SK-N-SH (cell line): ENCODE measurements around the gene ITM2B. TPM values are rescaled to one million over a fixed set of nuclear protein-coding genes. Genes with fewer than 3 reads are reported as not detected.

ENCODE experiments used
- CTCF ChIA-PET: fragments of 300-600, 350-600 bp; formaldehyde crosslinking; extraction: SDS; loops from one replicate; lab custom pipeline; 2021; lab: Yijun Ruan, JAX
- POLR2A ChIA-PET: fragments of 350-600 bp; sonication (Branson Sonifier 250); formaldehyde crosslinking; extraction: SDS; loops from one replicate; lab custom pipeline; 2020; ENCODE audit warnings: antibody characterized with exemption, inconsistent platforms; lab: Yijun Ruan, JAX
- DNase-seq: peaks from one replicate; pipeline ENCODE4 v3.0.0; 2012
- H2AFZ ChIP-seq: fragments of 200-600 bp; sonication (generic); 2 replicates; pipeline ENCODE4 v1.8.1; 2016; ENCODE audit warnings: antibody characterized with exemption, mild to moderate bottlenecking, low read depth
- H3F3A ChIP-seq: fragments of 200-600 bp; sonication (generic); replicated peaks from 2 replicates; pipeline ENCODE3; 2016; ENCODE audit warnings: antibody characterized with exemption, mild to moderate bottlenecking; ENCODE audit not compliant: insufficient read depth
- H3K27ac ChIP-seq, 2 experiments: fragments of 200-500 bp in 1 of 2; fragments of 200-600 bp in 1 of 2; sonication (Bioruptor generic) in 1 of 2; sonication (generic), shearing (Covaris generic) in 1 of 2; 2 replicates each; pipeline versions ENCODE4 v1.5.1 to v1.6.1; 2014 to 2016; ENCODE audit warnings: low read depth in 2 of 2, inconsistent platforms in 1 of 2, low read length in 1 of 2, mild to moderate bottlenecking in 1 of 2, mixed read lengths in 1 of 2
- H3K27me3 ChIP-seq: fragments of 200-600 bp; sonication (generic), shearing (Covaris generic); 2 replicates; pipeline ENCODE4 v1.6.1; 2016; ENCODE audit warnings: mixed run types; ENCODE audit not compliant: insufficient read depth
- H3K36me3 ChIP-seq, 2 experiments: fragments of 200-500 bp in 1 of 2; fragments of 200-600 bp in 1 of 2; sonication (Bioruptor generic) in 1 of 2; sonication (generic) in 1 of 2; replicated peaks in 1 of 2; 2 replicates each; pipeline versions ENCODE3 to v1.5.1; 2014 to 2016; ENCODE audit warnings: low read length in 1 of 2, mild to moderate bottlenecking in 1 of 2; ENCODE audit not compliant: insufficient read depth in 2 of 2, control insufficient read depth in 1 of 2
- H3K4me1 ChIP-seq, 2 experiments: fragments of 200-500 bp in 1 of 2; fragments of 200-600 bp in 1 of 2; sonication (Bioruptor generic) in 1 of 2; sonication (generic), shearing (Covaris generic) in 1 of 2; 2 replicates each; pipeline versions ENCODE4 v1.5.1 to v1.6.1; 2014 to 2016; ENCODE audit warnings: low read depth in 1 of 2, low read length in 1 of 2, mixed run types in 1 of 2; ENCODE audit not compliant: insufficient read depth in 2 of 2, control insufficient read depth in 1 of 2
- H3K4me2 ChIP-seq: fragments of 200-600 bp; sonication (generic), shearing (Covaris generic); 2 replicates; pipeline ENCODE4 v1.6.1; 2017; ENCODE audit warnings: mixed run types
- H3K4me3 ChIP-seq, 2 experiments: fragments of 200-500 bp in 1 of 2; fragments of 200-600 bp in 1 of 2; sonication (Bioruptor generic) in 1 of 2; sonication (generic), shearing (Covaris generic) in 1 of 2; 2 replicates each; pipeline versions ENCODE4 v1.5.1 to v1.8.1; 2014 to 2016; ENCODE audit warnings: low read depth in 2 of 2, inconsistent platforms in 1 of 2, low read length in 1 of 2, mild to moderate bottlenecking in 1 of 2, mixed read lengths in 1 of 2, moderate library complexity in 1 of 2
- H3K79me2 ChIP-seq: fragments of 200-600 bp; sonication (generic); 2 replicates; pipeline ENCODE4 v1.8.1; 2017; ENCODE audit warnings: mild to moderate bottlenecking; ENCODE audit not compliant: insufficient read depth
- H3K9ac ChIP-seq: fragments of 200-600 bp; sonication (generic); 2 replicates; pipeline ENCODE4 v1.6.1; 2017; ENCODE audit warnings: mixed run types
- H3K9me2 ChIP-seq: fragments of 200-600 bp; sonication (generic); 2 replicates; pipeline ENCODE4 v1.6.1; 2017; ENCODE audit warnings: mixed run types
- H3K9me3 ChIP-seq: fragments of 200-600 bp; sonication (generic); 2 replicates; pipeline ENCODE4 v1.6.1; 2017; ENCODE audit warnings: mixed run types, mild to moderate bottlenecking, moderate library complexity
- H4K20me1 ChIP-seq: fragments of 200-600 bp; sonication (generic); 2 replicates; pipeline ENCODE4 v1.6.1; 2017; ENCODE audit warnings: mild to moderate bottlenecking, mixed run types; ENCODE audit not compliant: insufficient read depth
- EP300 ChIP-seq, 2 experiments: IDR thresholded peaks; 2 replicates each; pipeline versions ENCODE4 v1.4.0 to v1.6.1; 2012; ENCODE audit warnings: borderline replicate concordance in 1 of 2, low read depth in 1 of 2, low read length in 1 of 2
- EZH2phosphoT487 ChIP-seq: fragments of 200-600 bp; sonication (generic); IDR thresholded peaks from 2 replicates; pipeline ENCODE4 v1.6.1; 2017; ENCODE audit warnings: low read depth, mixed run types, mild to moderate bottlenecking, antibody characterized with exemption, moderate library complexity, borderline replicate concordance
- FOXJ3 ChIP-seq: sonication (generic); formaldehyde crosslinking; IDR thresholded peaks from 2 replicates; pipeline ENCODE4 v1.5.1; 2020; ENCODE audit warnings: mild to moderate bottlenecking, missing genetic modification reagents
- FOXM1 ChIP-seq: IDR thresholded peaks from 2 replicates; pipeline ENCODE4 v1.4.0; 2012; ENCODE audit warnings: low read depth, mild to moderate bottlenecking
- GABPA ChIP-seq: IDR thresholded peaks from 2 replicates; pipeline ENCODE4 v1.4.0; 2012; ENCODE audit warnings: low read depth, mild to moderate bottlenecking
- JUND ChIP-seq: IDR thresholded peaks from 2 replicates; pipeline ENCODE4 v1.4.0; 2012
- MAX ChIP-seq: IDR thresholded peaks from 2 replicates; pipeline ENCODE4 v1.4.0; 2012; ENCODE audit warnings: low read depth
- NFIC ChIP-seq: IDR thresholded peaks from 2 replicates; pipeline ENCODE4 v1.4.0; 2012; ENCODE audit warnings: borderline replicate concordance
- RAD21 ChIP-seq: IDR thresholded peaks from 2 replicates; pipeline ENCODE4 v1.6.1; 2012; ENCODE audit warnings: mild to moderate bottlenecking, low read length
- RFX5 ChIP-seq: IDR thresholded peaks from 2 replicates; pipeline ENCODE4 v1.6.1; 2012; ENCODE audit warnings: mild to moderate bottlenecking, improper control_type of control experiment, low read length
- SIN3A ChIP-seq: IDR thresholded peaks from 2 replicates; pipeline ENCODE4 v1.6.1; 2012; ENCODE audit warnings: low read depth, mild to moderate bottlenecking, low read length, moderate library complexity, borderline replicate concordance
- SMC3 ChIP-seq: IDR thresholded peaks from 2 replicates; pipeline ENCODE4 v1.6.1; 2012; ENCODE audit warnings: low read depth, low read length, improper control_type of control experiment
- TAF1 ChIP-seq: IDR thresholded peaks from 2 replicates; pipeline ENCODE4 v1.6.1; 2012; ENCODE audit warnings: low read depth, mild to moderate bottlenecking, low read length, moderate library complexity, borderline replicate concordance
- WGBS: methylation state at CpG from one replicate; pipeline ENCODE4 v1.1.6; 2017; ENCODE audit warnings: low lambda C conversion rate; 5-methylcytosine and 5-hydroxymethylcytosine counted together
- polyA plus RNA-seq, 3 experiments: library from polyadenylated mRNA; depleted of rRNA; stranded (reverse); fragments of >200 nt; gene quantifications; 2 replicates each; pipeline ENCODE4 v1.2.3, GENCODE V29; 2012
- TF ChIP-seq, protein P1 (sequence below): fragments of 150-350 bp; IDR thresholded peaks from 2 replicates; pipeline ENCODE4 v1.6.1; 2017; ENCODE audit warnings: antibody characterized with exemption, low read length, low read depth, borderline replicate concordance
- TF ChIP-seq, protein P2 (sequence below): IDR thresholded peaks from 2 replicates; pipeline ENCODE4 v1.6.1; 2012; ENCODE audit warnings: mild to moderate bottlenecking, low read depth, low read length, moderate library complexity

ITM2B gene
- polyA plus RNA-seq, 1 of the 3 experiments (the other 2 are of a cell fraction) = 184 TPM

DNA sequence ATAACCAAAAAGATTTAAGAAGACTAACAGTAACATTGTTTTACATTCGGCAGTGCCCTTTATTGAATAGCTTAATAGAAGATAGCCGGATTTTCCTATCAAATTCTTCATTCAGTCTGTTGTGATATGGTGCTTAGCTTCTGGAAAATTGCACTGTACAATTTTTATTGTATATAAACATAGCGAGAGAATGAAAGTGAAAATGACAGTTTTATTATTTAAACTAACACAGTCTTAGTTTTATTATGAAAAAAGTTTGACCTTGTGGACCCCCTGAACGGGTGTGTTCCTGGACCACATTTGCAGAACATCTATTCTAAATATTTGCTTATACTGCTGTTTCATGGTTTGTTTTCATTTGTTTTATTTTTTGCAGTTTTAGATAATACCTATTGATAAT is 8.6 kb downstream of the ITM2B start (continued):
- TF ChIP-seq, protein P1, sequence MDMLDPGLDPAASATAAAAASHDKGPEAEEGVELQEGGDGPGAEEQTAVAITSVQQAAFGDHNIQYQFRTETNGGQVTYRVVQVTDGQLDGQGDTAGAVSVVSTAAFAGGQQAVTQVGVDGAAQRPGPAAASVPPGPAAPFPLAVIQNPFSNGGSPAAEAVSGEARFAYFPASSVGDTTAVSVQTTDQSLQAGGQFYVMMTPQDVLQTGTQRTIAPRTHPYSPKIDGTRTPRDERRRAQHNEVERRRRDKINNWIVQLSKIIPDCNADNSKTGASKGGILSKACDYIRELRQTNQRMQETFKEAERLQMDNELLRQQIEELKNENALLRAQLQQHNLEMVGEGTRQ = no peak
- TF ChIP-seq FOXJ3 (CRISPR knock-in tag) = no peak

GRCh38 chr13:48242677-48243076 is 9.7 kb downstream of the ITM2B start:
- Histone ChIP-seq H3K9me2 (no peaks in the 10 kb centered on the region), H3K27ac (no peak overlapping the region), H4K20me1 (peaks cover 20% of the 10 kb centered on the region; the same call in 1 of the 2 replicates), H3K9ac (no peak overlapping the region), H3K79me2 (peaks cover 92% of the 10 kb centered on the region), H3K27me3 (no peaks in the 10 kb centered on the region), H3K36me3 (peaks cover 11 to 49% of the 10 kb centered on the region in 2 experiments), H3K4me1 (peaks cover 0 to 6% of the 10 kb centered on the region in 2 experiments; a peak in 2 of 4 replicates), H3K4me2 (no peak overlapping the region), H3K9me3 (no peaks in the 10 kb centered on the region), H3F3A (peaks cover 10% of the 10 kb centered on the region), H2AFZ (no peak overlapping the region), H3K4me3 (no peak overlapping the region)
- ChIA-PET CTCF (interaction anchor here (1.1 kb wide), 1 partner anchor 10 kb away, joined by 3 read pairs; the partner anchor contains the start of gene ITM2B), POLR2A (no interaction called here)
- no peak for TF ChIP-seq EP300 (IDR thresholded peaks at IDR 0.05; ENCODE audit: borderline replicate concordance in 1 of 2, low read depth in 1 of 2, low read length in 1 of 2)
- TF ChIP-seq, protein P1 = no peak
- TF ChIP-seq, protein P2, sequence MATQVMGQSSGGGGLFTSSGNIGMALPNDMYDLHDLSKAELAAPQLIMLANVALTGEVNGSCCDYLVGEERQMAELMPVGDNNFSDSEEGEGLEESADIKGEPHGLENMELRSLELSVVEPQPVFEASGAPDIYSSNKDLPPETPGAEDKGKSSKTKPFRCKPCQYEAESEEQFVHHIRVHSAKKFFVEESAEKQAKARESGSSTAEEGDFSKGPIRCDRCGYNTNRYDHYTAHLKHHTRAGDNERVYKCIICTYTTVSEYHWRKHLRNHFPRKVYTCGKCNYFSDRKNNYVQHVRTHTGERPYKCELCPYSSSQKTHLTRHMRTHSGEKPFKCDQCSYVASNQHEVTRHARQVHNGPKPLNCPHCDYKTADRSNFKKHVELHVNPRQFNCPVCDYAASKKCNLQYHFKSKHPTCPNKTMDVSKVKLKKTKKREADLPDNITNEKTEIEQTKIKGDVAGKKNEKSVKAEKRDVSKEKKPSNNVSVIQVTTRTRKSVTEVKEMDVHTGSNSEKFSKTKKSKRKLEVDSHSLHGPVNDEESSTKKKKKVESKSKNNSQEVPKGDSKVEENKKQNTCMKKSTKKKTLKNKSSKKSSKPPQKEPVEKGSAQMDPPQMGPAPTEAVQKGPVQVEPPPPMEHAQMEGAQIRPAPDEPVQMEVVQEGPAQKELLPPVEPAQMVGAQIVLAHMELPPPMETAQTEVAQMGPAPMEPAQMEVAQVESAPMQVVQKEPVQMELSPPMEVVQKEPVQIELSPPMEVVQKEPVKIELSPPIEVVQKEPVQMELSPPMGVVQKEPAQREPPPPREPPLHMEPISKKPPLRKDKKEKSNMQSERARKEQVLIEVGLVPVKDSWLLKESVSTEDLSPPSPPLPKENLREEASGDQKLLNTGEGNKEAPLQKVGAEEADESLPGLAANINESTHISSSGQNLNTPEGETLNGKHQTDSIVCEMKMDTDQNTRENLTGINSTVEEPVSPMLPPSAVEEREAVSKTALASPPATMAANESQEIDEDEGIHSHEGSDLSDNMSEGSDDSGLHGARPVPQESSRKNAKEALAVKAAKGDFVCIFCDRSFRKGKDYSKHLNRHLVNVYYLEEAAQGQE = no peak
- TF ChIP-seq GABPA = no peak
- TF ChIP-seq SMC3 = no peak
- no peak for TF ChIP-seq EZH2phosphoT487
- DNase-seq = no peak
- 94% methylated on average over 1 of the region's 1 CpG for WGBS

DNA sequence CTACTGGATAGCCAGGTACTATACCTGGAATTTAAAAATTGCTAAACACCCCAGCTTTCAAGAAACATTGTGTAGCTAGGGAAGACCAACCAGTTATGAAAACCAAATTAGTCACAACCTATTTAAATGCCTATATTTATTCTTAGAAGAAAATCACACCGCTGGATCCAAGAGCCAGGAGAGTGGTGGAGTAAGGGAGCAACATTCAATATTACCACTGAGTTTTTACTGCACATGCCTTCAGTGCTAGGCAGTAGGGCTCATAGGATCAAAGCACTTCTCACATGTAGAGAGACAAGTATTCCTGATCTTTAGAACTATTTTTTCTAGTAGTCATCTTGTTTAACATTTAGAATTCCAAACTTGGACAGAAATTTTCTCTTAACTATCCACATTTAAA is 11.2 kb downstream of the ITM2B start:
- Histone ChIP-seq H3K4me1 (no peaks in the 10 kb centered on the region; a peak in 1 of 4 replicates), H3K27me3 (no peaks in the 10 kb centered on the region), H3K9me3 (no peaks in the 10 kb centered on the region), H3K9me2 (no peaks in the 10 kb centered on the region), H3F3A (peaks cover 10% of the 10 kb centered on the region), H3K27ac (no peak overlapping the region), H2AFZ (no peak overlapping the region), H3K4me3 (no peak overlapping the region), H4K20me1 (peaks cover 13% of the 10 kb centered on the region; the same call in 1 of the 2 replicates), H3K36me3 (peaks cover 11 to 42% of the 10 kb centered on the region in 2 experiments), H3K79me2 (peaks cover 92% of the 10 kb centered on the region), H3K9ac (no peak overlapping the region), H3K4me2 (no peak overlapping the region)
- no peak for DNase-seq
- 100% methylated on average over 1 of the region's 1 CpG for WGBS
- POLR2A ChIA-PET = no interaction called here
- CTCF ChIA-PET = no interaction called here
- TF ChIP-seq RAD21 (no peak), EZH2phosphoT487 (no peak), GABPA (no peak), FOXJ3 (CRISPR knock-in tag) (no peak), TAF1 (no peak), SIN3A (no peak), RFX5 (no peak), JUND (no peak), MAX (no peak), FOXM1 (no peak), NFIC (no peak)
- TF ChIP-seq, protein P2 = no peak
